RCC 7860 (cell line): Measurements from ENCODE around the gene NAT16.

Source experiments
- DNase-seq: peaks from one replicate; pipeline ENCODE4 v3.0.0-alpha.2; 2015; ENCODE audit warnings: low spot score
- FAIRE-seq: peaks from 2 replicates; lab custom pipeline; 2012; peaks lifted over from hg19 to GRCh38; lab: Jason Lieb, UNC

Gene NAT16

GRCh38 chr7:101162551-101163278 is 17.4 kb downstream of the NAT16 start:
- DNase-seq = peak; percentile 56
- FAIRE-seq = no peak

- FAIRE-seq (no peak), DNase-seq (no peak)
Measured at GRCh38 chr7:101161692-101162471, 18.2 kb downstream of the NAT16 start.

GRCh38 chr7:101160910-101161309 is 19.2 kb downstream of the NAT16 start:
- DNase-seq = no peak
- no peak for FAIRE-seq

- DNase-seq (peak; percentile 80), FAIRE-seq (no peak)
Measured at GRCh38 chr7:101159696-101160674, 20.1 kb downstream of the NAT16 start.

GRCh38 chr7:101156866-101157589 is 23.1 kb downstream of the NAT16 start:
- FAIRE-seq (no peak), DNase-seq (no peak)

GRCh38 chr7:101156277-101156676 is 23.8 kb downstream of the NAT16 start:
- FAIRE-seq (no peak), DNase-seq (no peak)

- DNase-seq = no peak
- no peak for FAIRE-seq
Measured at GRCh38 chr7:101155303-101155702, 24.8 kb downstream of the NAT16 start.

- DNase-seq (no peak), FAIRE-seq (no peak)
Measured at GRCh38 chr7:101154693-101155102, 25.4 kb downstream of the NAT16 start.

- FAIRE-seq = no peak
- peak; percentile 95 for DNase-seq
Measured at GRCh38 chr7:101153969-101154692, 26.0 kb downstream of the NAT16 start, which contains the start of gene AP1S1. Gene AP1S1 (plus strand): TSS chr7:101154476. CDS start chr7:101154515, 39 bp downstream.

- DNase-seq = no peak
- FAIRE-seq = no peak
Measured at GRCh38 chr7:101151908-101152651, 28.0 kb downstream of the NAT16 start.

GRCh38 chr7:101140746-101141382 is 39.2 kb downstream of the NAT16 start:
- DNase-seq (no peak), FAIRE-seq (no peak)

GRCh38 chr7:101140339-101140699 is 39.8 kb downstream of the NAT16 start:
- no peak for FAIRE-seq

GRCh38 chr7:101138213-101138870 is 41.8 kb downstream of the NAT16 start:
- FAIRE-seq (peak; percentile 87), DNase-seq (peak; percentile 96)

More at GRCh38 chr7:101140339-101140699, 39.8 kb downstream of the NAT16 start:
- no peak for DNase-seq

- no peak for FAIRE-seq
- DNase-seq = peak; percentile 3
Measured at GRCh38 chr7:101137651-101138212, 42.4 kb downstream of the NAT16 start.

GRCh38 chr7:101134399-101134980 is 45.6 kb downstream of the NAT16 start:
- no peak for FAIRE-seq
- DNase-seq = peak; percentile 9

- DNase-seq (peak; percentile 21), FAIRE-seq (no peak)
Measured at GRCh38 chr7:101133621-101134398, 46.3 kb downstream of the NAT16 start.
